Transverse colon (tissue), 4 donors: ENCODE measurements around the gene FAM89B.

ENCODE experiments used
- CTCF ChIP-seq, 5 experiments: fragments of 200-600 bp in 3 of 5; fragments of 450-650 bp in 2 of 5; sonication (generic) in 3 of 5; IDR thresholded peaks; 1 replicate in 2 of 5; 2 replicates in 3 of 5; pipeline ENCODE4 v1.5.1; 2016 to 2017; ENCODE audit warnings: antibody characterized with exemption in 5 of 5, inconsistent platforms in 3 of 5, mild to moderate bottlenecking in 2 of 5, moderate library complexity in 1 of 5
- EP300 ChIP-seq: sonication (generic); formaldehyde crosslinking; IDR thresholded peaks from one replicate; pipeline ENCODE4 v1.6.1; 2017; ENCODE audit warnings: antibody characterized with exemption, low read depth
- POLR2A ChIP-seq: fragments of 450-650 bp; IDR thresholded peaks from one replicate; pipeline ENCODE4 v1.6.1; 2016; ENCODE audit warnings: antibody characterized with exemption, mild to moderate bottlenecking, moderate library complexity
- POLR2AphosphoS5 ChIP-seq, 3 donors: sonication (generic); formaldehyde crosslinking; IDR thresholded peaks; one replicate each; pipeline ENCODE4 v1.6.1; 2016; ENCODE audit warnings: antibody characterized with exemption in 3 of 3

GRCh38 chr11:65539744-65540289 lies 32.5 kb upstream of the FAM89B start:
- TF ChIP-seq EP300 (no peak), CTCF (IDR thresholded peaks at IDR 0.05) (peak in 2 of 5 experiments; percentile 49 to 61), POLR2AphosphoS5 (IDR thresholded peaks at IDR 0.05) (peak in 2 of 3 donors; percentile 40 to 83), POLR2A (peak; percentile 59)
